PFSK-1 (cell line): ENCODE measurements around the gene PMS1.

Experiments used
- POLR2AphosphoS5 ChIP-seq: IDR thresholded peaks from 2 replicates; pipeline ENCODE4 v1.6.1; 2012; ENCODE audit warnings: low read depth, mild to moderate bottlenecking, control low read depth, low read length, moderate library complexity
- TAF1 ChIP-seq: IDR thresholded peaks from 2 replicates; pipeline ENCODE4 v1.6.1; 2012; ENCODE audit warnings: low read length, control low read depth, borderline replicate concordance; ENCODE audit not compliant: insufficient read depth
- TF ChIP-seq, protein P1 (sequence below), 2 experiments: IDR thresholded peaks; 2 replicates each; pipeline versions ENCODE4 v1.6.1 to v1.8.0; 2011 to 2012; ENCODE audit warnings: low read depth in 2 of 2, low read length in 2 of 2, control low read depth in 1 of 2, inconsistent platforms in 1 of 2, mild to moderate bottlenecking in 1 of 2, moderate library complexity in 1 of 2; ENCODE audit not compliant: insufficient read depth in 1 of 2

- TF ChIP-seq, protein P1, sequence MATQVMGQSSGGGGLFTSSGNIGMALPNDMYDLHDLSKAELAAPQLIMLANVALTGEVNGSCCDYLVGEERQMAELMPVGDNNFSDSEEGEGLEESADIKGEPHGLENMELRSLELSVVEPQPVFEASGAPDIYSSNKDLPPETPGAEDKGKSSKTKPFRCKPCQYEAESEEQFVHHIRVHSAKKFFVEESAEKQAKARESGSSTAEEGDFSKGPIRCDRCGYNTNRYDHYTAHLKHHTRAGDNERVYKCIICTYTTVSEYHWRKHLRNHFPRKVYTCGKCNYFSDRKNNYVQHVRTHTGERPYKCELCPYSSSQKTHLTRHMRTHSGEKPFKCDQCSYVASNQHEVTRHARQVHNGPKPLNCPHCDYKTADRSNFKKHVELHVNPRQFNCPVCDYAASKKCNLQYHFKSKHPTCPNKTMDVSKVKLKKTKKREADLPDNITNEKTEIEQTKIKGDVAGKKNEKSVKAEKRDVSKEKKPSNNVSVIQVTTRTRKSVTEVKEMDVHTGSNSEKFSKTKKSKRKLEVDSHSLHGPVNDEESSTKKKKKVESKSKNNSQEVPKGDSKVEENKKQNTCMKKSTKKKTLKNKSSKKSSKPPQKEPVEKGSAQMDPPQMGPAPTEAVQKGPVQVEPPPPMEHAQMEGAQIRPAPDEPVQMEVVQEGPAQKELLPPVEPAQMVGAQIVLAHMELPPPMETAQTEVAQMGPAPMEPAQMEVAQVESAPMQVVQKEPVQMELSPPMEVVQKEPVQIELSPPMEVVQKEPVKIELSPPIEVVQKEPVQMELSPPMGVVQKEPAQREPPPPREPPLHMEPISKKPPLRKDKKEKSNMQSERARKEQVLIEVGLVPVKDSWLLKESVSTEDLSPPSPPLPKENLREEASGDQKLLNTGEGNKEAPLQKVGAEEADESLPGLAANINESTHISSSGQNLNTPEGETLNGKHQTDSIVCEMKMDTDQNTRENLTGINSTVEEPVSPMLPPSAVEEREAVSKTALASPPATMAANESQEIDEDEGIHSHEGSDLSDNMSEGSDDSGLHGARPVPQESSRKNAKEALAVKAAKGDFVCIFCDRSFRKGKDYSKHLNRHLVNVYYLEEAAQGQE (IDR thresholded peaks at IDR 0.05; ENCODE audit: insufficient read depth in 1 of 2, low read depth in 2 of 2, low read length in 2 of 2): no peak
- TF ChIP-seq POLR2AphosphoS5: no peak
- no peak for TF ChIP-seq TAF1
These were observed 13.7 kb downstream of the PMS1 start for GRCh38 chr2:189797902-189798301.
